Stimulated activated CD4-positive, alpha-beta T cell treated with anti-CD3 and anti-CD28 coated beads, Interleukin-15, amount 100 ng/mL, for 1 hour (primary cell): ENCODE data around the gene WDR31.
"Not testable (repeated sequence)": the region's sequence is repeated elsewhere in the genome, so short reads cannot be mapped to it uniquely, and the experiment has no call there.

Source experiments
- DNase-seq, 2 donors: peaks; one replicate each; pipeline ENCODE4 v3.0.0-alpha.2; 2020; ENCODE audit warnings: low read depth in 1 of 2, low spot score in 1 of 2

Gene WDR31

DNA sequence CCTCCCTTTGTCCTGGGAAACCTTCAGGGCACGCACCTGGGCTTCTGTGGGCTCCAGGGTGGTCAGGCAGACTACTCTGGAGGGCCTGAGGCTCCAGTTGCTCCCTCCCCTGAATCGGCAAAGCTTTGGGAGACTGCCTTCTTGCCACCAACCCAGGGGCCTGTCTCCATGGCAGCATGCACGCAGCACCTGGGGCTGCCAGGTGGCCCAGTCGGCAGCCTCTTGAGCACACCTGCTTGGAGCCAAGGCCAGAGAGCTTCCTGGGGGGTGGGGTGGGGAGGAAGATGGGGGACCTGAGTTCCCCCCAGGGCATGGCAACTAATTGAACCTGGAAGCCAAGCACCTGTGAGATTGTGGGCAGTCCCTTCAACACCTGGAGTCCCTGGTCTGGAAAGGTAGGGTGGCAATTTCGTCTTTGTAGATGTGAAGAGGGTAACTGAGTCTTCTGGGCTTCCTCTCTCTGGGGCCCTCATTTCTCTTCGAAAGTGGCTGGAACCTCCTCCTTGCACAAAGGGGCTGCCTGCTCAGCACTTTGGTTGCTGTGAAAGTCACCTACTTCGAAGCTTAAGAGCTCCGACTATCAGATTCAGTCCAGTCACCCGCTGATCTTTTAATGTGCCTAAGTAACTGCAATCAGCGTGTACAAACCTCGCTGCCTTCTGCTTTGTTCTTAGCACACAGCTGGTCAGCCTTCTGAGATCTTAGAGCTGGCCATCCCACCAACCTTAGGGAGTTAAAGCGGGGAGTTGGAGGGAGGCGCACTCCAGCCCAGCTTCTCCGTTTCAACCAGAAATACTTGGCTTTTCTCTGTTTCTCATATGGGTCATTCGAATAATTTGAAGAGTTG is 40.9 kb downstream of the WDR31 start:
- no peak for DNase-seq

DNA sequence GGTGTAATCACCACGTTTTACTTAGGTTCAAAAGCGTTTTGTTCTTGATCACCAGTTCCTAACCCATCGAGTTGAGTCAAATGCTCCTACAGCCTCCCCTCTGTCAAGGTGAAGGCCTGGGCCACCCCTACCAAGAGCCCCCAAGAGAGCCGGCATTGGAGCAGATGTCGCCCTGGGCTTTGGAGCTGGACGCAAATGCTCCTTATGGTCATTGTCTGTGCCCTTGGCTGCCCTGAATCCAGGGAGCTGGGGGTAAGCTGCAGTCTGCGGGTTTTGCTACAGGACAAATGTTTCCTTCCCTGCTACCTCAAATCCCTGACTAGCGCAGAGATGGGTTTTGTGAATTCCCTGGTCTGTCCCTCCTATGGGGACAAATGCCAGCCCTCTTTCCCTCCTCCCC is 41.8 kb downstream of the WDR31 start:
- DNase-seq = no peak

- DNase-seq = no peak
These were observed 43.1 kb downstream of the WDR31 start for GRCh38 chr9:113296796-113297558.

- not testable (repeated sequence) for DNase-seq
These were observed 43.8 kb downstream of the WDR31 start for GRCh38 chr9:113296247-113296646.

- no peak for DNase-seq
These were observed 46.7 kb downstream of the WDR31 start for GRCh38 chr9:113293285-113293878.

DNA sequence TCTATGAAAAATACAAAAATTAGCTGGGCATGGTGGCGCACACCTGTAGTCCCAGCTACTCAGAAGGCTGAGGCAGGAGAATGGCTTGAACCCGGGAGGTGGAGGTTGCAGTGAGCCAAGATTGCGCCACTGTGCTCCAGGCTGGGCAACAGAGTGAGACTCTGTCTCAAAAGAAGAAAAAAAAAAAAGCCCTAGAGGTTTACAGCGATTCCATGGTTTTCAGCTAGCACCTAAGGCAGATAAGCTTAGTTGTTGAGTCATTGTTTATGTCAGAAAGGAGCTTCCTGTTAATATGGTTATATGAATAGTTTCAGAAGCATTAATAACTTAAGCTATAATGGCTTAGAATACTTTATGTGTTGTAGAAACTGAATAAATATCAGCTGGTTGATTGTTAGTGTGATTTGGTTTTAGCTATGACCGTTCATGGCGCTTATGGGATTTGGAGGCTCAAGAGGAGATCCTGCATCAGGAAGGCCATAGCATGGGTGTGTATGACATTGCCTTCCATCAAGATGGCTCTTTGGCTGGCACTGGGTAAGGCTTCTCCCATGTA is 49.9 kb downstream of the WDR31 start:
- no peak for DNase-seq

DNA sequence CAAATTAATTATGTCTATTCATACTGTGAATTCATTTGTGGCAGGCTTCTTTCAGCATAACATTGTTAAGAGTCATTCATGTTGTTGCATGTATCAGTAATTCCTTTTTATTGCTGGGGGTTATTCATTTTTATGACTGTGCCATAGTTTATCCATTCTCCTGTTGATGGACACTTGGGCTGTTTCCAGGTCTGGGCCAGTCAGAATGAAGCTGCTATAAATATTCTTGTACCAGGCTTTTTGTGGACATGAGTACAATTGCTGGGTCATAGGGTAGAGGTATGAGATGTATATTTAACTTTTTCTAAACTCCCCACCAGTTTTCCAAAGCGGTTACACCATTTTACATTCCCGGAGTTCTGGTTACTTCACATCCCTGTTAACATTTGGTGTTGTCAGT is 51.0 kb downstream of the WDR31 start:
- DNase-seq = no peak

DNA sequence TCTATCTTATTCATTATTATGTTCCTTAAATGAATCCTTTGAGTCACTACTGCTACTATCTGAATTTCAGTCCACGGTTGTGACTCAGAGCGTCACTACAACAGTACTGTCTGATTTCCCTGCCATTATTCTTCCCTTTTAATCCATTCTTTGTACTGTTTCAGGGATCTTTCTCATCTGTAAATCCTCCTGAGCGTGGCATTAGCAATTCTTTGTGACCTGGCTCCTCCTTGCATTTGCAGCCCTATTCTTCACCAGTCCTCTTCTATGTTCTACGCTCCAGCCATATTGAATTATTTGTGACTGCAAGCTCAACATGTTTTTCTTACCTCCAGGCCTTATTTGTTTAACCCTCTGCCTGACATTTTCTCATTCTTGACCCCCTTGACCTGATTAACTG is 58.7 kb downstream of the WDR31 start:
- no peak for DNase-seq

- DNase-seq = no peak
These were observed 61.2 kb downstream of the WDR31 start for GRCh38 chr9:113278840-113279239.

- peak; percentile 83 to 91 for DNase-seq
These were observed 64.6 kb downstream of the WDR31 start, which contains the start of the genes CDC26 and PRPF4 for GRCh38 chr9:113275157-113276131. Gene CDC26, minus strand, starts transcription at chr9:113275572. Its CDS starts 3,065 bp downstream, at chr9:113272507. Gene PRPF4, plus strand, starts transcription at chr9:113275658. Its CDS starts 86 bp downstream, at chr9:113275744.

DNA sequence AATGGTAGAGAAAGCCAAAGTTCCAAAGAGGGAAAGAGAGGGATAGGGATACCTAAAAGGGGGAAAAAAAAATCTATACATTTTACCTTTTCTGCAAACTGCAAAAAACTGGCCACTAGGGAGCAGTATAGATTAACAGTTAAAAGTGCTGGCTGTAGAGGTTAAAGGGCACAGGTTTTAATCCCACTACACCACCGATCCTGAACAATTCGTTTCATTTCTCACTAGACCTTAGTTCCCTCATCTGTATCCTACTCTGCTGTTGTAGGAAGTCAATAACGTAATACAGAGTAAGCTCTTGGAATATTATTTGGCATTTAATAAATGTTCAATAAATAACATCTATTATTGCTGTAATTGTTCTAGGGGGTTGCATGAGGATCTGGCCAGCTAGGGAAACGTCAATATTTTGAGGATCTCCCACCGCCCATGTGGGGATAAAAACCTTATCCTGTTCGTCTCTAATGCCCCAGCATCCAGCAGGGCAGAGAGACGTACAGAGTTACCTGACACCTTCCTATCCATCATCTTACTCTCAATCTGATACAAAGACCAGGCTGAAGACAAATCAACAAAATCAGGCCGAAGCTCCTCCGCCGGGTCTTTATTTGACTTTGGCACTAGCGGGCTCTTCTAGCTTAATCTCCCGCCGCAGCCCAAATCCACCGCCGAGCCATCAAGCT is 65.5 kb downstream of the WDR31 start:
- no peak for DNase-seq

- DNase-seq = no peak
These were observed 70.2 kb downstream of the WDR31 start for GRCh38 chr9:113269871-113270270.

GRCh38 chr9:113269355-113269754 is 70.7 kb downstream of the WDR31 start:
- DNase-seq = no peak

- DNase-seq = no peak
These were observed 72.0 kb downstream of the WDR31 start for GRCh38 chr9:113267911-113268566.

GRCh38 chr9:113266174-113266573 is 73.9 kb downstream of the WDR31 start:
- DNase-seq = no peak
